Peyer's patch (tissue), 4 donors: ENCODE results near the gene RASSF1.
A peak's percentile ranks its signal among the peaks of the same experiment; 100 is the strongest.

Experiments used
- POLR2A ChIP-seq, 2 donors: fragments of 450-650 bp; IDR thresholded peaks; one replicate each; pipeline ENCODE4 v1.5.1; 2017; ENCODE audit warnings: antibody characterized with exemption in 2 of 2, mild to moderate bottlenecking in 2 of 2, moderate library complexity in 2 of 2
- TF ChIP-seq, protein P1 (sequence below), 6 experiments: fragments of 450-650 bp in 4 of 6; fragments of 200-600 bp in 2 of 6; sonication (generic) in 1 of 6; IDR thresholded peaks; one replicate each; pipeline ENCODE4 v1.5.1; 2017 to 2019; ENCODE audit warnings: antibody characterized with exemption in 6 of 6, mild to moderate bottlenecking in 3 of 6, moderate library complexity in 1 of 6

DNA sequence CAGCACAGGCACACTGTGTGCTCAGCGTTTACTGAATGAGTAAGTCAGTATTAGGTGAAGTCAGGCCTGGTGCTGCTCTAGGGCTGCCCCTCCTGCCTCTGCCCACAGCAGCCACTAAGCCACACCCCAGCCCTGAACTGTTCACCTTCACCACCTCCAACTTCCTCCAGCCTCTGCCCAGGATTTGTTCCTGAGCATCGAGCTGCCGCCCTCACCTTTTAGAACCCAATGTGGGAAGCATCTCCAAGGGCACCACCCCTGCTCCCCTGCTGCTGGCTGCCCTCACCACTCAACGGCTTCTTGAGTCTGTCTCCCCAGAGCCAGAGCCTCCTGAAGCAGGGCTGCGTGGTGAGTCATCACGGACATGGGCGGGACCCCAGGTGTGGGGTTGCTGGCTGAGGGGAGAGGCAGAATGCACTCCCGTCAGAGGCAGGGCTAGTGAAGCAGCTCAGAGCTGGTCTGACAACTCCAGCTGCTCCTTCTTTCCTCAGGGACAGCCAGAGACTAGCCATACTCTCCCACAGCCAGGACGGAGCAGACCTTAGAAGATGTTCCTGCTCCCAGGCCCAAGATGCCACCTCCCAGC lies 23.9 kb downstream of the RASSF1 start:
- TF ChIP-seq, protein P1, sequence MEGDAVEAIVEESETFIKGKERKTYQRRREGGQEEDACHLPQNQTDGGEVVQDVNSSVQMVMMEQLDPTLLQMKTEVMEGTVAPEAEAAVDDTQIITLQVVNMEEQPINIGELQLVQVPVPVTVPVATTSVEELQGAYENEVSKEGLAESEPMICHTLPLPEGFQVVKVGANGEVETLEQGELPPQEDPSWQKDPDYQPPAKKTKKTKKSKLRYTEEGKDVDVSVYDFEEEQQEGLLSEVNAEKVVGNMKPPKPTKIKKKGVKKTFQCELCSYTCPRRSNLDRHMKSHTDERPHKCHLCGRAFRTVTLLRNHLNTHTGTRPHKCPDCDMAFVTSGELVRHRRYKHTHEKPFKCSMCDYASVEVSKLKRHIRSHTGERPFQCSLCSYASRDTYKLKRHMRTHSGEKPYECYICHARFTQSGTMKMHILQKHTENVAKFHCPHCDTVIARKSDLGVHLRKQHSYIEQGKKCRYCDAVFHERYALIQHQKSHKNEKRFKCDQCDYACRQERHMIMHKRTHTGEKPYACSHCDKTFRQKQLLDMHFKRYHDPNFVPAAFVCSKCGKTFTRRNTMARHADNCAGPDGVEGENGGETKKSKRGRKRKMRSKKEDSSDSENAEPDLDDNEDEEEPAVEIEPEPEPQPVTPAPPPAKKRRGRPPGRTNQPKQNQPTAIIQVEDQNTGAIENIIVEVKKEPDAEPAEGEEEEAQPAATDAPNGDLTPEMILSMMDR (IDR thresholded peaks at IDR 0.05): no peak
- TF ChIP-seq POLR2A (IDR thresholded peaks at IDR 0.05): peak; percentile 52 to 66
